ENCODE data around the gene NPHS2. TPM values are rescaled to one million over a fixed set of nuclear protein-coding genes. Genes with fewer than 3 reads are reported as not detected.

NPHS2 gene
- total and polyA plus RNA-seq, 2 donors (not counting 3 experiments of a cell fraction or from before 2014, with no cell fraction given), result not detected

GRCh38 chr1:179601093-179601492 is 25.3 kb upstream of the NPHS2 start:
- ChIA-PET CTCF (no interaction called here), POLR2A (no interaction called here)
- no TSS peak for BruUV-seq (replicated peaks)

More at GRCh38 chr1:179601093-179601492, 25.3 kb upstream of the NPHS2 start:
- DNase-seq (ENCODE audit: low read depth, low spot score) (no peak), FAIRE-seq (no peak)
- intact Hi-C loops (cut with micrococcal nuclease) (loop anchor here (10.0 kb wide), 1 partner anchor 346 kb away; no protein-coding TSS in a partner anchor), dilution Hi-C loops (cut with MboI; ENCODE audit: extremely low pct_ligation_motif_present, low sequenced_read_pairs) (no loop called here)
- Histone ChIP-seq H4K20me1 (replicated peaks; ENCODE audit: control insufficient read depth, extremely low read depth, insufficient read depth, low read length) (no peaks in the 10 kb centered on the region), H3K9me1 (replicated peaks; ENCODE audit: control insufficient read depth, extremely low read depth, insufficient read depth, low read length) (no peaks in the 10 kb centered on the region), H3K27me3 (ENCODE audit: control insufficient read depth in 2 of 2, insufficient read depth in 2 of 2, low read length in 2 of 2) (peaks cover 2 to 5% of the 10 kb centered on the region in 2 experiments), H3K4me1 (ENCODE audit: control insufficient read depth, extremely low read depth, insufficient read depth, low read length) (no peaks in the 10 kb centered on the region), H2AFZ (ENCODE audit: low read depth, low read length) (no peak overlapping the region), H3K27ac (ENCODE audit: insufficient read depth, low read depth, low read length) (no peak overlapping the region), H3K4me2 (ENCODE audit: insufficient read depth, low read length) (no peak overlapping the region), H3K4me3 (replicated peaks in 1 of 3; ENCODE audit: insufficient read depth in 1 of 3, low read depth in 1 of 3, low read length in 3 of 3) (no peak overlapping the region), H3K9ac (replicated peaks; ENCODE audit: extremely low read depth, insufficient read depth, low read length) (no peak overlapping the region), H3K36me3 (ENCODE audit: control insufficient read depth in 2 of 2, extremely low read depth in 1 of 2, insufficient read depth in 2 of 2, low read length in 2 of 2) (no peaks in the 10 kb centered on the region), H3K79me2 (ENCODE audit: control insufficient read depth, insufficient read depth, low read length) (no peaks in the 10 kb centered on the region), H3K9me3 (replicated peaks; ENCODE audit: control insufficient read depth, insufficient read depth, low read length) (no peaks in the 10 kb centered on the region)
- TF ChIP-seq EZH2 (IDR thresholded peaks at IDR 0.05; ENCODE audit: borderline replicate concordance, low read depth, low read length, severe bottlenecking) (no peak), GATA2 (IDR thresholded peaks at IDR 0.05; ENCODE audit: insufficient read depth, insufficient read length, low read depth, low read length) (no peak), POLR2A (IDR thresholded peaks at IDR 0.05; ENCODE audit: low read depth, low read length) (no peak), MYC (IDR thresholded peaks at IDR 0.05; ENCODE audit: low read depth, low read length) (no peak), POLR2AphosphoS5 (IDR thresholded peaks at IDR 0.05; ENCODE audit: insufficient read depth, low read depth, low read length) (no peak), JUN (IDR thresholded peaks at IDR 0.05; ENCODE audit: borderline replicate concordance, insufficient read depth, insufficient read length, low read depth) (no peak), FOS (IDR thresholded peaks at IDR 0.05; ENCODE audit: borderline replicate concordance, insufficient read depth, low read length) (no peak)
- TF ChIP-seq, protein P1, sequence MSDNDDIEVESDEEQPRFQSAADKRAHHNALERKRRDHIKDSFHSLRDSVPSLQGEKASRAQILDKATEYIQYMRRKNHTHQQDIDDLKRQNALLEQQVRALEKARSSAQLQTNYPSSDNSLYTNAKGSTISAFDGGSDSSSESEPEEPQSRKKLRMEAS (IDR thresholded peaks at IDR 0.05; ENCODE audit: insufficient read depth, insufficient read length), result no peak
- TF ChIP-seq, protein P2, sequence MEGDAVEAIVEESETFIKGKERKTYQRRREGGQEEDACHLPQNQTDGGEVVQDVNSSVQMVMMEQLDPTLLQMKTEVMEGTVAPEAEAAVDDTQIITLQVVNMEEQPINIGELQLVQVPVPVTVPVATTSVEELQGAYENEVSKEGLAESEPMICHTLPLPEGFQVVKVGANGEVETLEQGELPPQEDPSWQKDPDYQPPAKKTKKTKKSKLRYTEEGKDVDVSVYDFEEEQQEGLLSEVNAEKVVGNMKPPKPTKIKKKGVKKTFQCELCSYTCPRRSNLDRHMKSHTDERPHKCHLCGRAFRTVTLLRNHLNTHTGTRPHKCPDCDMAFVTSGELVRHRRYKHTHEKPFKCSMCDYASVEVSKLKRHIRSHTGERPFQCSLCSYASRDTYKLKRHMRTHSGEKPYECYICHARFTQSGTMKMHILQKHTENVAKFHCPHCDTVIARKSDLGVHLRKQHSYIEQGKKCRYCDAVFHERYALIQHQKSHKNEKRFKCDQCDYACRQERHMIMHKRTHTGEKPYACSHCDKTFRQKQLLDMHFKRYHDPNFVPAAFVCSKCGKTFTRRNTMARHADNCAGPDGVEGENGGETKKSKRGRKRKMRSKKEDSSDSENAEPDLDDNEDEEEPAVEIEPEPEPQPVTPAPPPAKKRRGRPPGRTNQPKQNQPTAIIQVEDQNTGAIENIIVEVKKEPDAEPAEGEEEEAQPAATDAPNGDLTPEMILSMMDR (IDR thresholded peaks at IDR 0.05; ENCODE audit: extremely low read depth in 1 of 2, insufficient read depth in 1 of 2, low read depth in 1 of 2, low read length in 2 of 2), result no peak
